HepG2 (cell line): ENCODE measurements around the gene HBE1. TPM values are rescaled to one million over a fixed set of nuclear protein-coding genes. Genes with fewer than 3 reads are reported as not detected.

Experiments
- AGO2 ChIP-seq: fragments of 200-400 bp; formaldehyde crosslinking; optimal IDR thresholded peaks from 2 replicates; pipeline ENCODE3; 2017; ENCODE audit warnings: mild to moderate bottlenecking, low read depth, low read length, moderate library complexity
- CERS6 ChIP-seq: sonication (generic); formaldehyde crosslinking; IDR thresholded peaks from 2 replicates; pipeline ENCODE4 v1.5.0; 2020; ENCODE audit warnings: missing genetic modification reagents
- CREB1 ChIP-seq, 2 experiments: fragments of 450-650 bp in 1 of 2; IDR thresholded peaks; 2 replicates each; pipeline ENCODE4 v1.6.1; 2016 to 2017; ENCODE audit warnings: control low read depth in 1 of 2, mild to moderate bottlenecking in 1 of 2, missing compliant biosample characterization in 1 of 2, missing genetic modification characterization in 1 of 2
- FOXP1 ChIP-seq, 2 experiments: fragments of 450-650 bp in 1 of 2; IDR thresholded peaks; 2 replicates each; pipeline ENCODE4 v1.6.1; 2017 to 2018; ENCODE audit warnings: antibody characterized with exemption in 1 of 2
- MAFK ChIP-seq, 2 experiments: IDR thresholded peaks in 1 of 2; conservative IDR thresholded peaks in 1 of 2; 2 replicates each; pipeline ENCODE4 v1.6.1; 2011; ENCODE audit warnings: improper control_type of control experiment in 2 of 2, low read length in 2 of 2
- MEIS2 ChIP-seq: sonication (generic); formaldehyde crosslinking; IDR thresholded peaks from 2 replicates; pipeline ENCODE4 v1.9.0; 2021; ENCODE audit warnings: mild to moderate bottlenecking, missing genetic modification reagents
- ONECUT2 ChIP-seq: sonication (generic); formaldehyde crosslinking; IDR thresholded peaks from 2 replicates; pipeline ENCODE4 v1.4.0; 2020; ENCODE audit warnings: missing genetic modification reagents
- SAP130 ChIP-seq: IDR thresholded peaks from 2 replicates; pipeline ENCODE4 v1.6.1; 2016; ENCODE audit warnings: low read depth
- SMAD1 ChIP-seq: sonication (generic); formaldehyde crosslinking; IDR thresholded peaks from 2 replicates; pipeline ENCODE4 v1.4.0; 2020; ENCODE audit warnings: missing genetic modification reagents, low read depth, mild to moderate bottlenecking, borderline replicate concordance
- TERF1 ChIP-seq: sonication (generic); formaldehyde crosslinking; IDR thresholded peaks from 2 replicates; pipeline ENCODE4 v1.8.0; 2022; ENCODE audit warnings: mild to moderate bottlenecking, missing genetic modification reagents, moderate library complexity
- ZBTB46 ChIP-seq: sonication (generic); formaldehyde crosslinking; IDR thresholded peaks from 2 replicates; pipeline ENCODE4 v1.4.0; 2020; ENCODE audit warnings: mild to moderate bottlenecking, missing genetic modification reagents, borderline replicate concordance
- ZFX ChIP-seq: sonication (generic); formaldehyde crosslinking; IDR thresholded peaks from 2 replicates; pipeline ENCODE4 v1.4.0; 2020; ENCODE audit warnings: mild to moderate bottlenecking, low read depth, missing genetic modification reagents, moderate library complexity
- ZNF407 ChIP-seq: sonication (generic); formaldehyde crosslinking; IDR thresholded peaks from one replicate; pipeline ENCODE4 v1.5.1; 2020; ENCODE audit warnings: mild to moderate bottlenecking, missing genetic modification reagents; ENCODE audit errors: not compliant biosample characterization
- ZNF496 ChIP-seq: sonication (generic); formaldehyde crosslinking; IDR thresholded peaks from 2 replicates; pipeline ENCODE4 v1.8.1; 2023; ENCODE audit warnings: mild to moderate bottlenecking, moderate library complexity, missing genetic modification reagents; ENCODE audit not compliant: insufficient replicate concordance
- ZNF747 ChIP-seq: sonication (generic); formaldehyde crosslinking; IDR thresholded peaks from 2 replicates; pipeline ENCODE4 v1.8.1; 2023; ENCODE audit warnings: missing genetic modification reagents, mild to moderate bottlenecking, borderline replicate concordance
- polyA plus RNA-seq, 8 experiments: library from polyadenylated mRNA; depleted of rRNA in 3 of 8; stranded (reverse) in 7 of 8; unstranded in 1 of 8; fragments of >200 nt; fragmentation: Illumina TruSeq in 4 of 8; extraction: Trizol in 4 of 8; gene quantifications; 2 replicates each; pipeline versions ENCODE4 v1.2.1 to v1.2.3, GENCODE V29; 2011 to 2016; ENCODE audit warnings: low read depth in 4 of 8, missing spikeins in 1 of 8, mixed read lengths in 1 of 8; ENCODE audit not compliant: insufficient read depth in 1 of 8
- total RNA-seq, 5 experiments: library from RNA; depleted of rRNA; stranded (reverse); fragments of >200 nt; fragmentation: Illumina TruSeq; extraction: Trizol; gene quantifications; 2 replicates each; pipeline ENCODE4 v1.2.3, GENCODE V29; 2016; ENCODE audit warnings: low read depth in 1 of 5

The HBE1 gene
- total and polyA plus RNA-seq, 2 of the 13 experiments (the other 11 are each of a cell fraction or from before 2014, with no cell fraction given): 0.24 to 0.35 TPM

- TF ChIP-seq ZNF407 (CRISPR knock-in tag) (no peak), ZFX (CRISPR knock-in tag) (no peak), TERF1 (no peak), ZBTB46 (CRISPR knock-in tag) (no peak), AGO2 (no peak), MAFK (conservative IDR thresholded peaks at IDR 0.05 in 1 of 2, IDR thresholded peaks at IDR 0.05 in 1 of 2; ENCODE audit: low read length in 2 of 2) (peak; percentile 66 to 70), MEIS2 (CRISPR knock-in tag) (no peak), ZNF496 (CRISPR knock-in tag) (no peak), SMAD1 (CRISPR knock-in tag) (no peak), FOXP1 (IDR thresholded peaks at IDR 0.05) (no peak), FOXP1 (CRISPR knock-in tag; IDR thresholded peaks at IDR 0.05) (no peak), ONECUT2 (no peak), CERS6 (no peak), ZNF747 (CRISPR knock-in tag) (no peak), CREB1 (IDR thresholded peaks at IDR 0.05) (0 out of 2 replicates have a peak, but pooled peaks have one; percentile 10), CREB1 (CRISPR knock-in tag; IDR thresholded peaks at IDR 0.05) (no peak), SAP130 (no peak)
Measured at GRCh38 chr11:5280582-5281102, 10.9 kb upstream of the HBE1 start (continued).
